Esophagus squamous epithelium (tissue), 5 donors: ENCODE results near the gene SFXN5. TPM values are rescaled to one million over a fixed set of nuclear protein-coding genes. Genes with fewer than 3 reads are reported as not detected.

Source experiments
- DNase-seq: peaks from one replicate; lab custom pipeline; 2025; lab: John Stamatoyannopoulos, UW
- H3K27ac ChIP-seq, 4 donors: fragments of 200-600 bp; sonication (generic); one replicate each; pipeline ENCODE4 v1.5.1; 2016 to 2019; ENCODE audit warnings: mild to moderate bottlenecking in 1 of 4
- H3K27me3 ChIP-seq, 4 donors: fragments of 200-600 bp; sonication (generic); 1 replicate in 3 of 4; 2 replicates in 1 of 4; pipeline versions ENCODE4 v1.5.1 to v1.6.0; 2017 to 2021; ENCODE audit warnings: antibody characterized with exemption in 1 of 4
- H3K36me3 ChIP-seq, 3 donors: fragments of 200-600 bp; sonication (generic); one replicate each; pipeline ENCODE4 v1.5.1; 2016 to 2019
- H3K4me1 ChIP-seq, 3 donors: fragments of 200-600 bp; sonication (generic); one replicate each; pipeline ENCODE4 v1.5.1; 2017 to 2019
- H3K4me3 ChIP-seq, 4 donors: fragments of 200-600 bp; sonication (generic); 1 replicate in 3 of 4; 2 replicates in 1 of 4; pipeline ENCODE4 v1.5.1; 2016 to 2019; ENCODE audit warnings: mild to moderate bottlenecking in 2 of 4, moderate library complexity in 1 of 4
- H3K9me3 ChIP-seq, 3 donors: fragments of 200-600 bp; sonication (generic); one replicate each; pipeline ENCODE4 v1.5.1; 2016 to 2019
- CTCF ChIP-seq, 6 experiments: fragments of 450-650 bp in 4 of 6; fragments of 200-600 bp in 2 of 6; sonication (generic) in 2 of 6; IDR thresholded peaks; one replicate each; pipeline ENCODE4 v1.5.1; 2016 to 2019; ENCODE audit warnings: antibody characterized with exemption in 6 of 6, mild to moderate bottlenecking in 4 of 6, moderate library complexity in 4 of 6
- POLR2A ChIP-seq, 4 donors: fragments of 450-650 bp; IDR thresholded peaks; one replicate each; pipeline ENCODE4 v1.6.1; 2017; ENCODE audit warnings: antibody characterized with exemption in 4 of 4, mild to moderate bottlenecking in 4 of 4, moderate library complexity in 3 of 4
- WGBS, 2 donors: methylation state at CpG; one replicate each; pipeline ENCODE4 v1.1.5; 2018; 5-methylcytosine and 5-hydroxymethylcytosine counted together
- intact Hi-C: fragments of 100-400 bp; cut with DNase I; formaldehyde crosslinking; loops from one replicate; pipeline ENCODE4 v1.15.0; 2022
- total RNA-seq, 4 donors: library from RNA; depleted of rRNA; stranded (reverse); fragments of >200 nt; gene quantifications; one replicate each; pipeline ENCODE4 v1.1.0, GENCODE V29; 2016
- donor health status: DM: yes; HTN: yes; CAD: no.

Gene SFXN5
- total RNA-seq, 4 donors from 2014 or later = 4.2 to 16.4 (median 12.7) TPM

GRCh38 chr2:73043929-73044832 is 27.3 kb downstream of the SFXN5 start:
- no peaks in the 10 kb centered on the region for H3K27me3 ChIP-seq
- TF ChIP-seq POLR2A (IDR thresholded peaks at IDR 0.05) (no peak), CTCF (IDR thresholded peaks at IDR 0.05) (no peak)

GRCh38 chr2:73043276-73043675 is 28.2 kb downstream of the SFXN5 start:
- Histone ChIP-seq H3K4me3 (no peak overlapping the region), H3K4me1 (no peaks in the 10 kb centered on the region), H3K36me3 (peaks cover 0 to 25% (median 8%) of the 10 kb centered on the region in 3 donors), H3K27me3 (no peaks in the 10 kb centered on the region), H3K27ac (no peak overlapping the region), H3K9me3 (no peaks in the 10 kb centered on the region)
- no peak for DNase-seq
- intact Hi-C loops = no loop called here
- TF ChIP-seq POLR2A (IDR thresholded peaks at IDR 0.05) (no peak), CTCF (IDR thresholded peaks at IDR 0.05) (no peak)
- 76 to 95% methylated on average over 3 of the region's 5 CpGs for WGBS, 2 donors

More at GRCh38 chr2:73043929-73044832, 27.3 kb downstream of the SFXN5 start:
- no peaks in the 10 kb centered on the region for H3K9me3 ChIP-seq
- H3K4me1 ChIP-seq = no peaks in the 10 kb centered on the region
- H3K27ac ChIP-seq = no peak overlapping the region
- H3K4me3 ChIP-seq = no peak overlapping the region
- 84 to 97% methylated on average over 4 to 7 of the region's 12 CpGs for WGBS, 2 donors
- intact Hi-C loops = no loop called here
- no peak for DNase-seq
- peaks cover 0 to 20% (median 8%) of the 10 kb centered on the region in 3 donors for H3K36me3 ChIP-seq

GRCh38 chr2:73037947-73038585 is 33.4 kb downstream of the SFXN5 start:
- DNase-seq = no peak
- Histone ChIP-seq H3K4me1 (no peaks in the 10 kb centered on the region), H3K27me3 (no peaks in the 10 kb centered on the region), H3K9me3 (no peaks in the 10 kb centered on the region), H3K27ac (no peak overlapping the region), H3K36me3 (peaks cover 0 to 25% (median 8%) of the 10 kb centered on the region in 3 donors), H3K4me3 (no peak overlapping the region)
- WGBS, 2 donors = 83 to 87% methylated on average over 6 of the region's 6 CpGs
- TF ChIP-seq POLR2A (IDR thresholded peaks at IDR 0.05) = no peak
- intact Hi-C loops = no loop called here

- WGBS, 2 donors = 86 to 89% methylated on average over 11 of the region's 11 CpGs
- Histone ChIP-seq H3K4me1 (no peaks in the 10 kb centered on the region), H3K9me3 (no peaks in the 10 kb centered on the region), H3K27me3 (no peaks in the 10 kb centered on the region), H3K27ac (no peak overlapping the region), H3K4me3 (no peak overlapping the region), H3K36me3 (peaks cover 0 to 25% (median 8%) of the 10 kb centered on the region in 3 donors)
- no peak for TF ChIP-seq POLR2A (IDR thresholded peaks at IDR 0.05)
- no peak for TF ChIP-seq CTCF (IDR thresholded peaks at IDR 0.05)
- no peak for DNase-seq
- intact Hi-C loops = no loop called here
These were observed 34.7 kb downstream of the SFXN5 start for GRCh38 chr2:73036766-73037165.

GRCh38 chr2:73035899-73036711 is 35.4 kb downstream of the SFXN5 start:
- 73 to 92% methylated on average over 6 of the region's 6 CpGs for WGBS, 2 donors
- TF ChIP-seq CTCF (IDR thresholded peaks at IDR 0.05) (no peak), POLR2A (IDR thresholded peaks at IDR 0.05) (no peak)

More at GRCh38 chr2:73035899-73036711, 35.4 kb downstream of the SFXN5 start:
- H3K27me3 ChIP-seq = no peaks in the 10 kb centered on the region
- H3K4me3 ChIP-seq = no peak overlapping the region
- no peak for DNase-seq
- peaks cover 0 to 22% (median 8%) of the 10 kb centered on the region in 3 donors for H3K36me3 ChIP-seq
- intact Hi-C loops = no loop called here
- no peak overlapping the region for H3K27ac ChIP-seq
- no peaks in the 10 kb centered on the region for H3K9me3 ChIP-seq
- no peaks in the 10 kb centered on the region for H3K4me1 ChIP-seq
